H9 (cell line): ENCODE results near the gene TSKU. TPM values are rescaled to one million over a fixed set of nuclear protein-coding genes. Genes with fewer than 3 reads are reported as not detected.
A peak's percentile ranks its signal among the peaks of the same experiment; 100 is the strongest.

ENCODE experiments used
- DNase-seq: peaks from one replicate; pipeline ENCODE4 v3.0.0-alpha.2; 2017
- H2AFZ ChIP-seq: one replicate; pipeline ENCODE4 v1.6.1; 2013; ENCODE audit warnings: mild to moderate bottlenecking, low read length, control low read depth, moderate library complexity
- H2AK5ac ChIP-seq: 2 replicates; pipeline ENCODE4 v1.6.1; 2013; ENCODE audit warnings: low read length, control low read depth, mixed read lengths; ENCODE audit not compliant: insufficient read length
- H2BK120ac ChIP-seq: one replicate; pipeline ENCODE4 v1.6.1; 2013; ENCODE audit warnings: low read depth, mild to moderate bottlenecking, low read length, control low read depth, inconsistent platforms; ENCODE audit not compliant: poor library complexity, severe bottlenecking
- H2BK12ac ChIP-seq: 2 replicates; pipeline ENCODE4 v1.6.1; 2013; ENCODE audit warnings: low read length, control low read depth, mixed read lengths, low read depth; ENCODE audit not compliant: insufficient read length
- H2BK15ac ChIP-seq: 2 replicates; pipeline ENCODE4 v1.6.1; 2013; ENCODE audit warnings: low read depth, low read length, control low read depth
- H2BK20ac ChIP-seq: one replicate; pipeline ENCODE4 v1.6.1; 2013; ENCODE audit warnings: low read depth, mild to moderate bottlenecking, low read length, control low read depth, inconsistent platforms; ENCODE audit not compliant: poor library complexity, severe bottlenecking
- H2BK5ac ChIP-seq: 2 replicates; pipeline ENCODE4 v1.6.1; 2013; ENCODE audit warnings: low read length, control low read depth, mixed read lengths; ENCODE audit not compliant: insufficient read length
- H3K14ac ChIP-seq: 2 replicates; pipeline ENCODE4 v1.6.1; 2013; ENCODE audit warnings: low read length, control low read depth; ENCODE audit not compliant: insufficient read depth
- H3K18ac ChIP-seq: 2 replicates; pipeline ENCODE4 v1.6.1; 2013; ENCODE audit warnings: low read depth, mild to moderate bottlenecking, mixed read lengths, low read length, control low read depth; ENCODE audit not compliant: insufficient read length
- H3K23ac ChIP-seq: 2 replicates; pipeline ENCODE4 v1.6.1; 2013; ENCODE audit warnings: low read length, control low read depth, mixed read lengths, low read depth; ENCODE audit not compliant: insufficient read length
- H3K23me2 ChIP-seq: 2 replicates; pipeline ENCODE4 v1.6.1; 2013; ENCODE audit warnings: low read depth, mild to moderate bottlenecking, mixed read lengths, low read length, control low read depth; ENCODE audit not compliant: insufficient read length, poor library complexity, severe bottlenecking
- H3K27ac ChIP-seq: 2 replicates; pipeline ENCODE4 v1.5.1; 2013; ENCODE audit warnings: low read length, control low read depth, mixed read lengths, low read depth; ENCODE audit not compliant: insufficient read length
- H3K27me3 ChIP-seq: 2 replicates; pipeline ENCODE4 v1.6.1; 2013; ENCODE audit warnings: low read length, control low read depth, inconsistent platforms; ENCODE audit not compliant: insufficient read depth
- H3K4ac ChIP-seq: 2 replicates; pipeline ENCODE4 v1.6.1; 2013; ENCODE audit warnings: low read depth, mild to moderate bottlenecking, control low read depth, inconsistent platforms, low read length, moderate library complexity
- H3K4me1 ChIP-seq: 2 replicates; pipeline ENCODE4 v1.6.1; 2013; ENCODE audit warnings: low read length, control low read depth, inconsistent platforms; ENCODE audit not compliant: insufficient read depth
- H3K4me2 ChIP-seq: 2 replicates; pipeline ENCODE4 v1.6.1; 2013; ENCODE audit warnings: low read length, control low read depth, mixed read lengths; ENCODE audit not compliant: insufficient read length, insufficient read depth
- H3K56ac ChIP-seq: 2 replicates; pipeline ENCODE4 v1.6.1; 2013; ENCODE audit warnings: low read depth, mild to moderate bottlenecking, mixed read lengths, low read length, control low read depth; ENCODE audit not compliant: insufficient read length
- H3K79me1 ChIP-seq: 2 replicates; pipeline ENCODE4 v1.6.1; 2013; ENCODE audit warnings: low read depth, mild to moderate bottlenecking, moderate library complexity, low read length, control low read depth, inconsistent platforms; ENCODE audit not compliant: insufficient read depth, poor library complexity, severe bottlenecking
- H3K79me2 ChIP-seq: 2 replicates; pipeline ENCODE4 v1.6.1; 2013; ENCODE audit warnings: low read length, control low read depth, inconsistent platforms; ENCODE audit not compliant: insufficient read depth
- H3K9ac ChIP-seq: 2 replicates; pipeline ENCODE4 v1.6.1; 2013; ENCODE audit warnings: low read length, control low read depth, mixed read lengths; ENCODE audit not compliant: insufficient read length; ENCODE audit errors: extremely low read depth
- H3K9me3 ChIP-seq: one replicate; pipeline ENCODE4 v1.6.1; 2013; ENCODE audit warnings: low read depth, low read length, inconsistent platforms; ENCODE audit not compliant: control insufficient read depth
- H3T11ph ChIP-seq: one replicate; pipeline ENCODE4 v1.6.1; 2013; ENCODE audit warnings: mild to moderate bottlenecking, low read length, control low read depth, inconsistent platforms
- H4K20me1 ChIP-seq: one replicate; pipeline ENCODE4 v1.6.1; 2013; ENCODE audit not compliant: control insufficient read depth, insufficient read length, insufficient read depth
- H4K5ac ChIP-seq: 2 replicates; pipeline ENCODE4 v1.6.1; 2013; ENCODE audit warnings: low read depth, mild to moderate bottlenecking, mixed read lengths, low read length, control low read depth; ENCODE audit not compliant: insufficient read length
- H4K8ac ChIP-seq: replicated peaks from 2 replicates; pipeline ENCODE4 v1.6.1; 2013; ENCODE audit warnings: low read length, control low read depth, mixed read lengths, low read depth; ENCODE audit not compliant: insufficient read length
- H4K91ac ChIP-seq: 2 replicates; pipeline ENCODE4 v1.6.1; 2013; ENCODE audit warnings: low read depth, mild to moderate bottlenecking, moderate library complexity, mixed read lengths, low read length, control low read depth; ENCODE audit not compliant: insufficient read length
- H3K27ac Mint-ChIP-seq, 3 experiments: 2 replicates in 2 of 3; 3 replicates in 1 of 3; pipeline ENCODE4 v1.8.0; 2020 to 2021; ENCODE audit warnings: mixed read lengths in 3 of 3, mild to moderate bottlenecking in 1 of 3, moderate library complexity in 1 of 3
- H3K27me3 Mint-ChIP-seq: 2 replicates; pipeline ENCODE4 v1.8.0; 2021; ENCODE audit warnings: low read depth, mild to moderate bottlenecking, moderate library complexity, mixed read lengths
- H3K36me3 Mint-ChIP-seq, 3 experiments: 2 replicates in 2 of 3; 3 replicates in 1 of 3; pipeline ENCODE4 v1.8.0; 2020 to 2021; ENCODE audit warnings: low read depth in 3 of 3, mixed read lengths in 3 of 3; ENCODE audit not compliant: insufficient read depth in 1 of 3
- H3K4me1 Mint-ChIP-seq, 2 experiments: 2 replicates each; pipeline ENCODE4 v1.8.0; 2020; ENCODE audit warnings: mixed read lengths in 2 of 2
- H3K4me3 Mint-ChIP-seq, 2 experiments: 2 replicates in 1 of 2; 3 replicates in 1 of 2; pipeline ENCODE4 v1.8.0; 2020 to 2021; ENCODE audit warnings: mild to moderate bottlenecking in 2 of 2, mixed read lengths in 2 of 2, moderate library complexity in 1 of 2
- H3K9me3 Mint-ChIP-seq, 2 experiments: 2 replicates in 1 of 2; 3 replicates in 1 of 2; pipeline ENCODE4 v1.8.0; 2020; ENCODE audit warnings: mild to moderate bottlenecking in 2 of 2, mixed read lengths in 2 of 2, moderate library complexity in 1 of 2
- WGBS: extraction: QIAGEN DNeasy Blood & Tissue Kit; methylation state at CpG from one replicate; pipeline ENCODE4 v1.1.7; 2013; ENCODE audit warnings: missing lambda C conversion rate, low lambda C conversion rate, mixed read lengths; ENCODE audit not compliant: insufficient read length; ENCODE audit errors: extremely low coverage; 5-methylcytosine and 5-hydroxymethylcytosine counted together
- total RNA-seq: library from RNA; stranded (reverse); gene quantifications from 2 replicates; pipeline ENCODE4 v1.2.1, GENCODE V29; 2021
- TF ChIP-seq, protein P1 (sequence below): fragments of 200-600 bp; sonication (generic); conservative IDR thresholded peaks from 3 replicates; pipeline ENCODE4 v1.8.0; 2021; ENCODE audit warnings: antibody characterized with exemption, mild to moderate bottlenecking

TSKU gene
- total RNA-seq, 1 experiment from 2014 or later = 25.4 TPM

DNA sequence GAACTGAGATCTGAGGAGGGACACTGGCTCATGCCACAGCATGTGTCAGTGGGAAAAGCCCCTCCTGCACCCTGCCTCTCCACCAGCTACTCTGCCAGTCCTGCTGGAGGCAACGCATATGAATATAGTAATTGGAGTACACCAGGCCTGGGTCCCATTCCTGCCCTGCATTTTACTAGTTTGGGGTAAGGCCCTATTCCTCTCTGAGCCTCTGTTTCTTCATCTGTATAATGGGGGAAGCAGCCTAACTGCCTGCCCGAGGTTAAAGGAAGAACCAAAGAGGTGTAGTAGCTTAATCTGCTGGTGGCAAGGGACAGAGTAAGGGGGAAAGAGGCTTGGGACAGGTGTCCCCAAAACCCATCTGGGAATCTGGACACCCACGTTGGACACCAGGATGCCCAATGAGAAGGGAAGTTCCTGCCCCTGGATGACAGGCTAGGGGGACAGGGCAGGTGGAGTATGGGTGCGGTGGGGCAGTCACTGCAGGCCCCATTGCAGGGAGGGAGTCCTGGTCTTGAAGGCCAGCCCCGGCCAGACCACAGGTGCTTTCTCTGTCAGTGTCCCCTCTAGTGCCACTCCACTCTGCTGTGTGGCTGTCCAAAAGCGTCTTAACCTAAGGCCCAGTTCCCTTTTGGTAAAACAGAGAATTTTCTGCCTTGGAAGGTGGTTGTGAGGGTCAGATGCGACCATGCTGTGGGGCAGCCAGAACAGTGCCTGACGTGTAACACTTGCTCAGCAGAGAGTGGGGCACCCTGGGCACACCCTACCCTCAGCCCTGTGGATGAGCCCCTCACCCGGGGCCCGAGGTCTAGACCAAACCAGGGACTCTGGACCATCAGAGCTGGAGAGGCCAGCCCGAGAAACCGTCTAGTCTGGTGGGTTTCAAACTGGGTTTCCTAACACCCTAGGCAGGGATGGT is 11.5 kb downstream of the TSKU start:
- Histone ChIP-seq H4K91ac (no peak overlapping the region), H3K14ac (no peak overlapping the region), H2AK5ac (no peak overlapping the region), H3K27me3 (no peaks in the 10 kb centered on the region), H2BK5ac (no peak overlapping the region), H2BK15ac (no peak overlapping the region), H2AFZ (no peak overlapping the region), H3K23me2 (no peaks in the 10 kb centered on the region), H3K9ac (no peak overlapping the region), H3K56ac (no peak overlapping the region), H3K23ac (no peak overlapping the region), H3K4me1 (no peaks in the 10 kb centered on the region), H4K5ac (no peak overlapping the region), H2BK20ac (no peak overlapping the region), H3K4me2 (no peak overlapping the region), H3T11ph (no peak overlapping the region), H3K79me1 (no peaks in the 10 kb centered on the region), H4K8ac (no peak overlapping the region), H3K18ac (no peak overlapping the region), H3K27ac (no peak overlapping the region), H3K4ac (no peak overlapping the region), H2BK12ac (no peak overlapping the region), H4K20me1 (no peaks in the 10 kb centered on the region), H3K9me3 (no peaks in the 10 kb centered on the region), H2BK120ac (no peak overlapping the region), H3K79me2 (peaks cover 3% of the 10 kb centered on the region; the same call in 1 of the 2 replicates)
- H3K36me3 Mint-ChIP-seq = peaks cover 37 to 50% (median 42%) of the 10 kb centered on the region in 3 experiments
- WGBS = no CpG with 5 or more reads among the region's 12 CpGs
- H3K27me3 Mint-ChIP-seq = peaks cover 7% of the 10 kb centered on the region
- no peak overlapping the region for H3K4me3 Mint-ChIP-seq
- H3K4me1 Mint-ChIP-seq = peaks cover 50 to 52% of the 10 kb centered on the region in 2 experiments
- peak; percentile 17 for DNase-seq
- peak overlapping the region in 2 of 3 experiments; percentile 51 to 70; a peak in 1 of 7 replicates for H3K27ac Mint-ChIP-seq
- peaks cover 25 to 26% of the 10 kb centered on the region in 2 experiments for H3K9me3 Mint-ChIP-seq
- TF ChIP-seq, protein P1, sequence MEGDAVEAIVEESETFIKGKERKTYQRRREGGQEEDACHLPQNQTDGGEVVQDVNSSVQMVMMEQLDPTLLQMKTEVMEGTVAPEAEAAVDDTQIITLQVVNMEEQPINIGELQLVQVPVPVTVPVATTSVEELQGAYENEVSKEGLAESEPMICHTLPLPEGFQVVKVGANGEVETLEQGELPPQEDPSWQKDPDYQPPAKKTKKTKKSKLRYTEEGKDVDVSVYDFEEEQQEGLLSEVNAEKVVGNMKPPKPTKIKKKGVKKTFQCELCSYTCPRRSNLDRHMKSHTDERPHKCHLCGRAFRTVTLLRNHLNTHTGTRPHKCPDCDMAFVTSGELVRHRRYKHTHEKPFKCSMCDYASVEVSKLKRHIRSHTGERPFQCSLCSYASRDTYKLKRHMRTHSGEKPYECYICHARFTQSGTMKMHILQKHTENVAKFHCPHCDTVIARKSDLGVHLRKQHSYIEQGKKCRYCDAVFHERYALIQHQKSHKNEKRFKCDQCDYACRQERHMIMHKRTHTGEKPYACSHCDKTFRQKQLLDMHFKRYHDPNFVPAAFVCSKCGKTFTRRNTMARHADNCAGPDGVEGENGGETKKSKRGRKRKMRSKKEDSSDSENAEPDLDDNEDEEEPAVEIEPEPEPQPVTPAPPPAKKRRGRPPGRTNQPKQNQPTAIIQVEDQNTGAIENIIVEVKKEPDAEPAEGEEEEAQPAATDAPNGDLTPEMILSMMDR = no peak
